ENCODE measurements around the gene POLR3C.

Gene POLR3C

GRCh38 chr1:145845144-145845513 lies 21.1 kb downstream of the POLR3C start:
- TF ChIP-seq CTCF (IDR thresholded peaks at IDR 0.05; ENCODE audit: extremely low read depth, insufficient read depth, missing control alignments) = no peak
- in situ Hi-C loops (cut with MboI; ENCODE audit: low pct_unique_long_range_greater_than_20kb, low sequenced_read_pairs, unreplicated experiment) = no loop called here

GRCh38 chr1:145845514-145846161 lies 21.6 kb downstream of the POLR3C start, which contains the start of gene NUDT17:
Gene NUDT17, plus strand, starts transcription at chr1:145845630. Its CDS starts 11 bp downstream, at chr1:145845641.
- peak; percentile 95 for TF ChIP-seq CTCF (IDR thresholded peaks at IDR 0.05; ENCODE audit: extremely low read depth, insufficient read depth, missing control alignments)
- in situ Hi-C loops (cut with MboI; ENCODE audit: low pct_unique_long_range_greater_than_20kb, low sequenced_read_pairs, unreplicated experiment) = no loop called here
- DNase-seq (ENCODE audit: low spot score) = peak; percentile 86

More at GRCh38 chr1:145845144-145845513, 21.1 kb downstream of the POLR3C start:
- peak; percentile 76 for DNase-seq (ENCODE audit: low spot score)

- in situ Hi-C loops (cut with MboI; ENCODE audit: low pct_unique_long_range_greater_than_20kb, low sequenced_read_pairs, unreplicated experiment) = no loop called here
- peak; percentile 65 for TF ChIP-seq CTCF (IDR thresholded peaks at IDR 0.05; ENCODE audit: extremely low read depth, insufficient read depth, missing control alignments)
- peak; percentile 74 for DNase-seq (ENCODE audit: low spot score)
Observed at GRCh38 chr1:145846201-145846612, 22.2 kb downstream of the POLR3C start.

GRCh38 chr1:145847827-145848226 lies 23.8 kb downstream of the POLR3C start:
- TF ChIP-seq CTCF (IDR thresholded peaks at IDR 0.05; ENCODE audit: extremely low read depth, insufficient read depth, missing control alignments) = no peak
- DNase-seq (ENCODE audit: low spot score) = no peak
- in situ Hi-C loops (cut with MboI; ENCODE audit: low pct_unique_long_range_greater_than_20kb, low sequenced_read_pairs, unreplicated experiment) = no loop called here

- TF ChIP-seq CTCF (IDR thresholded peaks at IDR 0.05; ENCODE audit: extremely low read depth, insufficient read depth, missing control alignments) = peak; percentile 51
- no peak for DNase-seq (ENCODE audit: low spot score)
- in situ Hi-C loops (cut with MboI; ENCODE audit: low pct_unique_long_range_greater_than_20kb, low sequenced_read_pairs, unreplicated experiment) = no loop called here
Observed at GRCh38 chr1:145849356-145850160, 25.6 kb downstream of the POLR3C start.

GRCh38 chr1:145855426-145855948 lies 31.5 kb downstream of the POLR3C start:
- no peak for TF ChIP-seq CTCF (IDR thresholded peaks at IDR 0.05; ENCODE audit: extremely low read depth, insufficient read depth, missing control alignments)
- DNase-seq (ENCODE audit: low spot score) = no peak
- in situ Hi-C loops (cut with MboI; ENCODE audit: low pct_unique_long_range_greater_than_20kb, low sequenced_read_pairs, unreplicated experiment) = no loop called here
